ENCODE results near the gene SPG11. TPM values are rescaled to one million over a fixed set of nuclear protein-coding genes. Genes with fewer than 3 reads are reported as not detected.
"Not testable (repeated sequence)": the region's sequence is repeated elsewhere in the genome, so short reads cannot be mapped to it uniquely, and the experiment has no call there.

The SPG11 gene
- total RNA-seq, 1 experiment from 2014 or later, result 38.3 TPM

- no peak overlapping the region for H3T11ph ChIP-seq (ENCODE audit: low read length)
- H2BK5ac ChIP-seq (ENCODE audit: insufficient read length, low read length), result no peak overlapping the region
- H3K14ac ChIP-seq (ENCODE audit: insufficient read depth, low read length), result no peak overlapping the region
- Mint-ChIP-seq H3K27me3 (ENCODE audit: low read depth) (no peaks in the 10 kb centered on the region), H3K4me3 (no peak overlapping the region), H3K4me1 (0 out of 4 replicates have a peak, but pooled peaks cover 4 to 7% of the 10 kb centered on the region in 2 experiments), H3K36me3 (ENCODE audit: insufficient read depth in 1 of 3, low read depth in 3 of 3) (peaks cover 22 to 42% (median 39%) of the 10 kb centered on the region in 3 experiments), H3K27ac (no peak overlapping the region), H3K9me3 (no peaks in the 10 kb centered on the region)
- WGBS (ENCODE audit: extremely low coverage, insufficient read length, low lambda C conversion rate), result no CpG with 5 or more reads among the region's 5 CpGs
- no peak overlapping the region for H3K9ac ChIP-seq (ENCODE audit: extremely low read depth, insufficient read length, low read length)
- H3K4me1 ChIP-seq (ENCODE audit: insufficient read depth, low read length), result no peaks in the 10 kb centered on the region
- no peak overlapping the region for H2AFZ ChIP-seq (ENCODE audit: low read length)
- no peaks in the 10 kb centered on the region for H3K9me3 ChIP-seq (ENCODE audit: control insufficient read depth, low read depth, low read length)
- no peak overlapping the region for H3K56ac ChIP-seq (ENCODE audit: insufficient read length, low read depth, low read length)
- H2BK12ac ChIP-seq (ENCODE audit: insufficient read length, low read depth, low read length), result no peak overlapping the region
- H4K91ac ChIP-seq (ENCODE audit: insufficient read length, low read depth, low read length), result no peak overlapping the region
- peaks cover 7% of the 10 kb centered on the region; the same call in 1 of the 2 replicates for H3K79me2 ChIP-seq (ENCODE audit: insufficient read depth, low read length)
- no peak overlapping the region for H4K5ac ChIP-seq (ENCODE audit: insufficient read length, low read depth, low read length)
- no peak overlapping the region for H3K4ac ChIP-seq (ENCODE audit: low read depth, low read length)
- no peak overlapping the region for H2BK15ac ChIP-seq (ENCODE audit: low read depth, low read length)
- no peak overlapping the region for H3K4me2 ChIP-seq (ENCODE audit: insufficient read depth, insufficient read length, low read length)
- H3K18ac ChIP-seq (ENCODE audit: insufficient read length, low read depth, low read length), result no peak overlapping the region
- H2AK5ac ChIP-seq (ENCODE audit: insufficient read length, low read length), result no peak overlapping the region
- H3K27ac ChIP-seq (ENCODE audit: insufficient read length, low read depth, low read length), result no peak overlapping the region
- no peaks in the 10 kb centered on the region for H4K20me1 ChIP-seq (ENCODE audit: control insufficient read depth, insufficient read depth, insufficient read length)
- no peak overlapping the region for H2BK20ac ChIP-seq (ENCODE audit: low read depth, low read length, poor library complexity, severe bottlenecking)
- H2BK120ac ChIP-seq (ENCODE audit: low read depth, low read length, poor library complexity, severe bottlenecking), result no peak overlapping the region
- no peak overlapping the region for H3K23ac ChIP-seq (ENCODE audit: insufficient read length, low read depth, low read length)
- H3K79me1 ChIP-seq (ENCODE audit: insufficient read depth, low read depth, low read length, poor library complexity, severe bottlenecking), result no peaks in the 10 kb centered on the region
- no peak overlapping the region for H4K8ac ChIP-seq (replicated peaks; ENCODE audit: insufficient read length, low read depth, low read length)
- H3K27me3 ChIP-seq (ENCODE audit: insufficient read depth, low read length), result no peaks in the 10 kb centered on the region
- DNase-seq, result no peak
- TF ChIP-seq, protein P1, sequence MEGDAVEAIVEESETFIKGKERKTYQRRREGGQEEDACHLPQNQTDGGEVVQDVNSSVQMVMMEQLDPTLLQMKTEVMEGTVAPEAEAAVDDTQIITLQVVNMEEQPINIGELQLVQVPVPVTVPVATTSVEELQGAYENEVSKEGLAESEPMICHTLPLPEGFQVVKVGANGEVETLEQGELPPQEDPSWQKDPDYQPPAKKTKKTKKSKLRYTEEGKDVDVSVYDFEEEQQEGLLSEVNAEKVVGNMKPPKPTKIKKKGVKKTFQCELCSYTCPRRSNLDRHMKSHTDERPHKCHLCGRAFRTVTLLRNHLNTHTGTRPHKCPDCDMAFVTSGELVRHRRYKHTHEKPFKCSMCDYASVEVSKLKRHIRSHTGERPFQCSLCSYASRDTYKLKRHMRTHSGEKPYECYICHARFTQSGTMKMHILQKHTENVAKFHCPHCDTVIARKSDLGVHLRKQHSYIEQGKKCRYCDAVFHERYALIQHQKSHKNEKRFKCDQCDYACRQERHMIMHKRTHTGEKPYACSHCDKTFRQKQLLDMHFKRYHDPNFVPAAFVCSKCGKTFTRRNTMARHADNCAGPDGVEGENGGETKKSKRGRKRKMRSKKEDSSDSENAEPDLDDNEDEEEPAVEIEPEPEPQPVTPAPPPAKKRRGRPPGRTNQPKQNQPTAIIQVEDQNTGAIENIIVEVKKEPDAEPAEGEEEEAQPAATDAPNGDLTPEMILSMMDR (conservative IDR thresholded peaks at IDR 0.05), result peak; percentile 54; the same call in 2 of the 3 replicates
- no peaks in the 10 kb centered on the region for H3K23me2 ChIP-seq (ENCODE audit: insufficient read length, low read depth, low read length, poor library complexity, severe bottlenecking)
These were observed 117.3 kb downstream of the SPG11 start for GRCh38 chr15:44545913-44546802.

- H3T11ph ChIP-seq (ENCODE audit: low read length); H3K14ac ChIP-seq (ENCODE audit: insufficient read depth, low read length); H2AFZ ChIP-seq (ENCODE audit: low read length); H3K9me3 ChIP-seq (ENCODE audit: control insufficient read depth, low read depth, low read length); H3K4me1 Mint-ChIP-seq; H3K23me2 ChIP-seq (ENCODE audit: insufficient read length, low read depth, low read length, poor library complexity, severe bottlenecking); DNase-seq; H3K27me3 ChIP-seq (ENCODE audit: insufficient read depth, low read length); H3K4me2 ChIP-seq (ENCODE audit: insufficient read depth, insufficient read length, low read length); H3K4ac ChIP-seq (ENCODE audit: low read depth, low read length); H3K23ac ChIP-seq (ENCODE audit: insufficient read length, low read depth, low read length); H3K27ac Mint-ChIP-seq; H3K27ac ChIP-seq (ENCODE audit: insufficient read length, low read depth, low read length); H3K79me2 ChIP-seq (ENCODE audit: insufficient read depth, low read length); H3K18ac ChIP-seq (ENCODE audit: insufficient read length, low read depth, low read length); H2BK20ac ChIP-seq (ENCODE audit: low read depth, low read length, poor library complexity, severe bottlenecking); H3K4me1 ChIP-seq (ENCODE audit: insufficient read depth, low read length); H4K91ac ChIP-seq (ENCODE audit: insufficient read length, low read depth, low read length); H2AK5ac ChIP-seq (ENCODE audit: insufficient read length, low read length); H3K4me3 Mint-ChIP-seq; H2BK5ac ChIP-seq (ENCODE audit: insufficient read length, low read length); H3K9me3 Mint-ChIP-seq; H4K5ac ChIP-seq (ENCODE audit: insufficient read length, low read depth, low read length); H3K9ac ChIP-seq (ENCODE audit: extremely low read depth, insufficient read length, low read length); H3K56ac ChIP-seq (ENCODE audit: insufficient read length, low read depth, low read length); H3K79me1 ChIP-seq (ENCODE audit: insufficient read depth, low read depth, low read length, poor library complexity, severe bottlenecking); H2BK120ac ChIP-seq (ENCODE audit: low read depth, low read length, poor library complexity, severe bottlenecking); H2BK15ac ChIP-seq (ENCODE audit: low read depth, low read length); H2BK12ac ChIP-seq (ENCODE audit: insufficient read length, low read depth, low read length); H4K8ac ChIP-seq (replicated peaks; ENCODE audit: insufficient read length, low read depth, low read length); H4K20me1 ChIP-seq (ENCODE audit: control insufficient read depth, insufficient read depth, insufficient read length); H3K27me3 Mint-ChIP-seq (ENCODE audit: low read depth): not testable (repeated sequence)
- peaks cover 26 to 44% (median 42%) of the 10 kb centered on the region in 3 experiments for H3K36me3 Mint-ChIP-seq (ENCODE audit: insufficient read depth in 1 of 3, low read depth in 3 of 3)
- no CpG with 5 or more reads among the region's 5 CpGs for WGBS (ENCODE audit: extremely low coverage, insufficient read length, low lambda C conversion rate)
These were observed 118.7 kb downstream of the SPG11 start for GRCh38 chr15:44544745-44545144.
